ENCODE data around the gene PASK.

The PASK gene

DNA sequence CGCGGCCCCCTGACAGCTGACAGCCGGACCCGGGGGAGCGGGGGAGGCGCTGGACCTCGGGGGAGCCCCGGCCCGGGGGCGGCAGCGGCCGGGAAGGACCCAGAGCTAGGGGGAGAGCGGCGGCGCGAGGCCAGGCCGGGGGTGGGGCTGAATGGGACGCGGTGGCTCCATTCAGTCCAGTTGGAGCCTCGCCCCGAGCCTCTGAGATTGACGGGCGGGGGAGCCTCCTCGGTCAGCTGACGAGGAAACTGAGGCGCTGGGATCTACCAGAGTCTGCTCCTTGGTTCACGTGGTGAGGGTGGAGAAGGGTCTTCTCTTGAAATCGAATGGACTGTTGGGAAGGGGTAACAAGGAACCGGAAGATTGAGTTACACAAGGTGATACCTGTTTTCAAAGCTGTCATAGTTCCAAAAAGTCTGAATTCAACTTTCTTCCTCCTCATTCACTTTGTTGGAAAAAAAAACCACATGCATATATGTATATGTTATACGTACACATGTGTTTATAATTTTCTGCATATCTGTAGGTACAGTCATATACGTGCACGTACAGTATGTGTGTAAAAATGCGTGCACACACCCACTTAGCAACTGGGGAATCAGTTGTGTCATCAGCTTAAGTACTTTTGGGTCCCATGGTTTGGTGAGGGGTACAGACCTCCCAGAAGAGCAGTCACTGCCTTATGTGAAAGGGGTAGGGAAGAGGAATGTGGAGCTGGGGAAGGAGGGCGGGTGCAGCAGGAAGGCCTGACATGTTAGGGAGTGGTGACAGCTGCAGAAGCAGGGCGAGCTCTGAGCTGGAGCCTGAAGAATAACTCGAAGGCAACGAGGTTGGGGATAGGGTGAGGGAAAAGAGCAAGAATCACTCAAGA lies 1.6 kb upstream of the PASK start:
- no peak for DNase-seq (ENCODE audit: low read depth in 1 of 2, low spot score in 1 of 2)
- no peak for TF ChIP-seq JUND (IDR thresholded peaks at IDR 0.05; ENCODE audit: low read depth)
- in situ Hi-C loops (cut with HindIII; ENCODE audit: low pct_unique_long_range_greater_than_20kb, low sequenced_read_pairs): no loop called here

DNA sequence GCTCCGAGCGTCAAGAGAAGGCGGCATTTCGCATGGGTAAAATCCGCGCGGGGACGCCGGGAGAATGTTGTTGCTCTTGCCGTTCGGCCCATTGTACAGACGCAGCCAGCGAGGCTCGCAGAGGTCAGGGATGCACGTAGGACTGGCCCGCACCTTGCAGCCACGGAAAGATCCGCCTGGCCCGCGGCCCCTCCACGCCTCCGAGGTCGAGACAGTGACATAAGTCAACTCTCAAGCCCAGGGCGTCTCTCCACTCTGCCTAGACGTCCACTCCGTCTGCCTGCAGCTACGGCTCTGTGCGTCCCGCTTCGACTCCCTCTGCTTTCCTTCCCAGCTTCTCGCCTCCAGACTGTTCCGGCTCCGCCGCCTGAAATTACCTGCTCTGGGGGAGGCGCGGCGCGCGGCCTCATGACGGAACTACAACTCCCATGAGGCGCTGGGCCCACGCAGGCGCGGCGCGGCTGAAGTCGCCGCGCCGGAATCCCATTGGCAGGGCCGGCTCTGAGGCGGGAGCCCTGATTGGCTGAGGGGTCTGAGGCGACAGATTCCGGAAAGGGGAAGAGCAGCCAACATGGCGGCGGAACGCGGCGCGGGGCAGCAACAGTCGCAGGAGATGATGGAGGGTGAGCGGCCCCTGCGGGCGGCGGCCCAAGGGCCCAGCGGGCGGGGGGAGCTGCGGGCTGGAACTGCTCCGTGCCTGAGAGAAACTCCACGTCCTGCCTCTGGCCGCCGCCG lies 820 bp upstream of the PASK start, which contains the start of gene PPP1R7:
Gene PPP1R7 (plus strand): TSS at position 543 of the 735 bp plus-strand sequence. CDS start 29 bp downstream, at position 572.
- DNase-seq (ENCODE audit: low read depth in 1 of 2, low spot score in 1 of 2): peak; percentile 94 to 97
- in situ Hi-C loops (cut with HindIII; ENCODE audit: low pct_unique_long_range_greater_than_20kb, low sequenced_read_pairs): no loop called here
- TF ChIP-seq JUND (IDR thresholded peaks at IDR 0.05; ENCODE audit: low read depth): no peak

DNA sequence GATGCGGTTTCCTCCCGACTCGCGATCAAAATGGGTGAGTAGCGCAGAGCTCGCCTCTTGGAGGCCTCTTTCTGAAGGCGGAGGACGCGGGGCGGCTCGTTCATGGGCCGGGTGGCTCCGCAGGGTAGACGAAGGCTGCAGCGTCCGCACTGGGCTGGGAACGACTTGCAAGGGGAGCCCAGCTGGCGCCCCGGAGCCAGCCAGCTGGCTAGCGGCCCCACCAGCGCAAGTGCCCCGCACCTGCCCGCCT lies 328 bp upstream of the PASK start:
- DNase-seq (ENCODE audit: low read depth in 1 of 2, low spot score in 1 of 2): no peak
- TF ChIP-seq JUND (IDR thresholded peaks at IDR 0.05; ENCODE audit: low read depth): no peak
- in situ Hi-C loops (cut with HindIII; ENCODE audit: low pct_unique_long_range_greater_than_20kb, low sequenced_read_pairs): no loop called here

DNA sequence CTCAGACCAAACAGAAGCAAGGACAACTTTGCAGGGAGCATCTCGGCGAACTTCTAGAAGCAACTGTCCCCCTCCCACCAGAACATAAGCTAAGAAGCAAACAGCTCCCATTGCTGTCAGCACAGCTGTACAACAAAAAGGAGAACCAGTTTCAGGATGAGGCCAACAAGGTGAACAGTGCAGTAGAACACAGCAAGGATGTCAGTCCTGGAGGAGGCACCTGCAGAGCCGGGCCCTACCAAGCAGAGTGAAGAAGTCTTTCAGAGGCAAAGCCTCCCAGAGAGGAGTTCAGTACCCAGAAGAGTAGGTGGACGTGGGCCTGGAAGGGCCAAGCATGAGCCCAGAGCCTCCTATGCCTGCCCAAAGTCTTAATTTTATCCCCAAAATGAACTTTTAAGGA lies 1.0 kb downstream of the PASK start:
- no peak for DNase-seq (ENCODE audit: low read depth in 1 of 2, low spot score in 1 of 2)
- no peak for TF ChIP-seq JUND (IDR thresholded peaks at IDR 0.05; ENCODE audit: low read depth)
- in situ Hi-C loops (cut with HindIII; ENCODE audit: low pct_unique_long_range_greater_than_20kb, low sequenced_read_pairs): no loop called here

DNA sequence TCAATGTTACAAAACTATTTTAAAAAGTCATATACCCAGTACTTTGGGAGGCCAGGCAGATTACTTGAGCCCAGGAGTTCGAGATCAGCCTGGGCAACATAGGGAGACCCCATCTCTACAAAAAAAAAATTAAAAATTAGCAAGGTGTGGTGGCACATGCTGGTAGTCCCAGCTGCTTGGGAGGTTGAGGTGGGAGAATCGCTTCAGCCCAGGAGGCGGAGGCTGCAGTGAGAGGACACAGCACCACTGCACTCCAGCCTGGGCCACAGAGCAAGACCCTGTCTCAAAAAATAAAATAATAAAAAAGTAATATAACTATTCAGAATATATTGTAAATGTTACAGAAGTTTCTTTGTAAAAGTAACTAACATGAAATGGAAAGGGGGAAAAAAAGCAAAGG lies 1.9 kb downstream of the PASK start:
- in situ Hi-C loops (cut with HindIII; ENCODE audit: low pct_unique_long_range_greater_than_20kb, low sequenced_read_pairs): no loop called here
- no peak for TF ChIP-seq JUND (IDR thresholded peaks at IDR 0.05; ENCODE audit: low read depth)
- no peak for DNase-seq (ENCODE audit: low read depth in 1 of 2, low spot score in 1 of 2)

DNA sequence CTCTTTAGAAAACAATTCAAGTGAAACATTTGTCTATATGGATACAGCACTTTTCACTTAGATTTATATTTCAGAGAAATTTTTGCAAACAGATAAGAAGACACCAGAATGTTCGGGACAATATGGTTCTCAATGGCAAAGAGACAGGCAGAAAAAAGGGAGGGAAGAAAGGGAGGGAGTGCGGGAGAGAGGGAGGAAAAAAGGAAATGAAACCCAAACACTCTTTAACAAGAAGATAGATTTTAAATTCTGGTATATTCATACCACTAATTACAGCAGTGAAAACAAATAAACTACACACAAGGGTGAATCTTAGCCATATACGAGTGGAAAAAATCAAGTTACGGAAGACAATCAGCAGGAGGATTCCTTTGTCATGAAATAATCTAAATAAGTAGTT lies 3.0 kb downstream of the PASK start:
- in situ Hi-C loops (cut with HindIII; ENCODE audit: low pct_unique_long_range_greater_than_20kb, low sequenced_read_pairs): no loop called here
- TF ChIP-seq JUND (IDR thresholded peaks at IDR 0.05; ENCODE audit: low read depth): no peak
- DNase-seq (ENCODE audit: low read depth in 1 of 2, low spot score in 1 of 2): no peak

DNA sequence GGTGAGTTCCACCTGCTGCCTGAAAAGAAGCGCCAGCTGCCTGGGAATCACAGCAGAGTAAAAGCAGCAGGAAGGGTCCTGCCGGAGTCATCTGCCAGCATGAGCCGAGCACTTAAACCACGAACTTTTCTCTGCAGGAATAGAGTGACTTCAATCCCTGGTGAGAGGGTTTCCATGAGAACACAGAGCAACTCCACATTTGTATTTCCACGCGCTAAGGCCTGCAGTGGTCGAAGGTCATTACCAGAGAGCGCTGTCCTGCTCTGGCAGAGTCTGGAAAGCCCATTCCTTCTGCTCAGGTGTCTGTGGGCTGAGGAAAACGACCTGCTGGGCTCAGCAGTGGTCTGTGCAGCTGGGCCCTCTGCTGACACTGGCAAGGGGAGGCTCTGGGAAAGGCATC lies 6.7 kb downstream of the PASK start:
- DNase-seq (ENCODE audit: low read depth in 1 of 2, low spot score in 1 of 2): no peak
- in situ Hi-C loops (cut with HindIII; ENCODE audit: low pct_unique_long_range_greater_than_20kb, low sequenced_read_pairs): no loop called here
- no peak for TF ChIP-seq JUND (IDR thresholded peaks at IDR 0.05; ENCODE audit: low read depth)

DNA sequence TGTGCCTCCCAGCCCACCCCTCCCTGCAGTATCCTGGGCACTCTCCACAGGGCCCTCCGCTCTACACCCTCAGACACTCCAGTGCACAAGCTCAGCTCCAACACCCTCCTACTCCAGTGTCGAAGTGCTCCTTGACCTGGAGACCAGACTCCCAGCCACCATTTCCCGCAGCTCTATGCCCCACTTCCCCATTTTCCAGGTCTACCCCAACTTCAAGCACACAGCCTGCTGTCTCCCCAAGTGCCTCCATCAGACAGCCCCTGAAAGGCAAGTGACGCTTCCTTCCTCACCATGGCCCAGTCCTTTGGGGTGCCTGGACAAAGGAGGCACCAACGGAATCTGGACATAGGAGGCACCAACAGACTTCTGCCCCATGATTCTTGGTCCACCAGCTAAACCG lies 7.2 kb downstream of the PASK start:
- no peak for TF ChIP-seq JUND (IDR thresholded peaks at IDR 0.05; ENCODE audit: low read depth)
- in situ Hi-C loops (cut with HindIII; ENCODE audit: low pct_unique_long_range_greater_than_20kb, low sequenced_read_pairs): no loop called here
- no peak for DNase-seq (ENCODE audit: low read depth in 1 of 2, low spot score in 1 of 2)

DNA sequence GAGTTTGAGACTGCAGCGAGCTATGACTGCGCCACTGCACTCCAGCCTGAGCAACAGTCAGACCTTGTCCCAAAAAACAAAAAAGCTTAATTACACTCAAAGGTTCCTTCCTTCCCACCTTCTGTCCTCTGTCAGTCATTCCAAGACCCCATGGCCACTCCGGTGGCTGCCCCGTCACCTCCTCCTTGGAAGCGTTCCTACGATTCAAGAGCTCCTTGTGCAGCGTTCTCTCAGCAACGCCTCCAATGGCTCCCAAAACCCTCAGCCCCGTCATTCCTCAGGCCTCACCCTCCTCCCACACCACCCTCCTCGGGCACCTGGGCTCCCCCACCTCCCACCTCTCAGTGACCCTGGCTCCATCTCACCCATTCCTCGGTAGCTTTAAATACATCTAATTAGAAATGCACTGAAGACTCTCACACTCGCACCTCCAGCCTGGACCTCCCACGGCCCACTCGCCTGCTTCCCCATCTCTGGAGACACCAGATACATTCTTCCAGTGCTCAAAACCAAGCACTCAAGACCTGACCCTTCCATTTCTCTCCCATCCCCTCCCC lies 8.0 kb downstream of the PASK start:
- no peak for TF ChIP-seq JUND (IDR thresholded peaks at IDR 0.05; ENCODE audit: low read depth)
- in situ Hi-C loops (cut with HindIII; ENCODE audit: low pct_unique_long_range_greater_than_20kb, low sequenced_read_pairs): no loop called here
- DNase-seq (ENCODE audit: low read depth in 1 of 2, low spot score in 1 of 2): no peak

DNA sequence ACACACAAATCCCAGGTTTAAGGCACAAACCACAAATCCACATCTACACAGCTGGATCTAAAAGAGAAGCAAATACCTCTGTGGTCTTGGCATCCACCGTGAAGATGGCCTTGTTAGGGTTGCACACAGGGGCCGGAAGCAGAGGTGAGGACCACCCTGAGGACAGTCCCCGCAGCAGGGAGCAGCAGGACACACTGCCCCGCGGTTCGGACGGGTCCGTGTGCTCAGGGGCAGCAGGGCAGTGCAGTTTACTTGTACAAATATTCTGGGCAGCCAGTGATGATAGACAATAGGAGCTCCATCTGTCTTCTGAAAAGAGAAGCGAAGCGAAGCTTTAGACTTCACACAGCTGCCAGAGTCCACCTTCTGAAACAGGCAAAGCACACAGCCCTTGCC lies 8.8 kb downstream of the PASK start:
- in situ Hi-C loops (cut with HindIII; ENCODE audit: low pct_unique_long_range_greater_than_20kb, low sequenced_read_pairs): no loop called here
- no peak for DNase-seq (ENCODE audit: low read depth in 1 of 2, low spot score in 1 of 2)
- no peak for TF ChIP-seq JUND (IDR thresholded peaks at IDR 0.05; ENCODE audit: low read depth)

DNA sequence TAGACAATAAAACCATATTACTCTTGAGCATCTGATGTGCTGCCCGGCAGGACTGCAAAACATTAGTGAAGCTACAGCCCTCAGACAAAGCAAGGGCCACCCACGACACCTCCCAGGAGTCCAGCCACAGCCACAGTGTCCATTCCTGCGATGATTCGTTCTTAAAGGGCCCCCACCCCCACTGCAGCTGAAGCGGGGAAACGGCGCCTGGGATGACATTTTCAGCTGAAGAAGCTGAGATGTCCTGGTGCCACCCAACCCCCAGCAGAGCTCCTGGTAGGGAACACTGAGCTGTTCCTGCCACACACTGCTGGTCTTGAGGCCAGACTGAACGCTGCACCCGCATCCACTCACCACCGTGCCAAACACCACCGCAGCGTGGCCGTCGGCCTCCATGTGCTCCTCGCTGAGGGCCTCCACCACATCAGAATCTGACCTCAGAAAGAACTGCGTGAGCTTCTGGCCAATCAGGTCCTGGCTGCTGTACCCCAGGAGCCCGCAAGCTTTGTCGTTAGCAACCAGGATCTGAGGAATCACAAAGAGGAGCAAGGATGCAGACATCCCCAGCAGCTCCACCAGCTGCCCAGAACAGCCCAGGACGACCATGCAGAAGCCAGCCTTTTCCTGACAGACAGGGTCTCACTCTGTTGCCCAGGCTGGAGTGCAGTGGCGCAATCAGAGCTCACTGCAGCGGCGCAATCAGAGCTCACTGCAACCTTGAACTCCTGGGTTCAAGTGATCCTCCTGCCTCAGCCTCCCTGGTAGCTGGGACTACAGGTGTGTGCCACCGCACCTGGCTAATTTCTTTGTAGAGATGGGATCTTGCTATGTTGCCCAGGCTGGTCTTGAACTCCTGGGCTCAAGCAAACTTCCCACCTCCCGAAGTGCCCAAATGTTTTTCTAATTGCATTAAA lies 9.5 kb downstream of the PASK start:
- in situ Hi-C loops (cut with HindIII; ENCODE audit: low pct_unique_long_range_greater_than_20kb, low sequenced_read_pairs): no loop called here
- TF ChIP-seq JUND (IDR thresholded peaks at IDR 0.05; ENCODE audit: low read depth): no peak

DNA sequence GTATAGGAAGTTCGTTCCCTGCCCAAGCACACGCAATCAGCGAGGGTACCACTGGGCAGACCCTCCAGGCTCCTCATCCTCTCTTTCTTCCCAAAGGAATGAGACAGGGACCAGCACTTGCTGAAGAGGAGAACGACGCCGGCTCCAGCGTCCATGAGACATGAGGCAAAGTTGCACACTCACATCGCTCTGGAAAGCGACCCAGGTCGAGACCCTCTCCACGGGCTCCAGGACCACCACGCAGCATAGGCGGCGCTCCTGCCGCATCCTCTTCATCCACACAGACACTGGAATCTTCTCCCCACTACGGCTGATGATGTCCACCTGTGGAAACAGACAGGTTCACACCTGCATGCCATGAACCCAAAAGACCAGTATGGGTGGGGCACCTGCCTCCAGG lies 10.8 kb downstream of the PASK start:
- no peak for TF ChIP-seq JUND (IDR thresholded peaks at IDR 0.05; ENCODE audit: low read depth)
- in situ Hi-C loops (cut with HindIII; ENCODE audit: low pct_unique_long_range_greater_than_20kb, low sequenced_read_pairs): no loop called here

More for the DNA sequence above, 9.5 kb downstream of the PASK start:
- no peak for DNase-seq (ENCODE audit: low read depth in 1 of 2, low spot score in 1 of 2)

More for the DNA sequence above, 10.8 kb downstream of the PASK start:
- no peak for DNase-seq (ENCODE audit: low read depth in 1 of 2, low spot score in 1 of 2)

All from T47D (cell line).